GM23338 (cell line): ENCODE results near the gene COMMD3.

ENCODE experiments used
- CREB1 ChIP-seq: fragments of 250-450 bp; sonication (Bioruptor Pico); IDR thresholded peaks from 2 replicates; pipeline ENCODE4 v1.5.0; 2020; ENCODE audit warnings: low read depth, mild to moderate bottlenecking, moderate library complexity
- EZH2phosphoT487 ChIP-seq: fragments of 200-600 bp; sonication (generic); IDR thresholded peaks from one replicate; pipeline ENCODE4 v1.8.1; 2018; ENCODE audit warnings: antibody characterized with exemption; ENCODE audit not compliant: unreplicated experiment
- POLR2AphosphoS5 ChIP-seq: IDR thresholded peaks from 2 replicates; pipeline ENCODE4 v1.6.1; 2016; ENCODE audit warnings: antibody characterized with exemption, low read depth
- TF ChIP-seq, protein P1 (sequence below), 2 experiments: fragments of 200-600 bp in 1 of 2; sonication (generic) in 1 of 2; conservative IDR thresholded peaks; 2 replicates each; pipeline versions ENCODE4 v1.5.1 to v1.6.1; 2016 to 2017; ENCODE audit warnings: antibody characterized with exemption in 2 of 2, low read depth in 2 of 2, mild to moderate bottlenecking in 2 of 2, moderate library complexity in 1 of 2
- TF ChIP-seq, protein P2 (sequence below): fragments of 250-450 bp; sonication (Bioruptor Pico); IDR thresholded peaks from 2 replicates; pipeline ENCODE4 v1.5.0; 2020; ENCODE audit warnings: mild to moderate bottlenecking, moderate library complexity

DNA sequence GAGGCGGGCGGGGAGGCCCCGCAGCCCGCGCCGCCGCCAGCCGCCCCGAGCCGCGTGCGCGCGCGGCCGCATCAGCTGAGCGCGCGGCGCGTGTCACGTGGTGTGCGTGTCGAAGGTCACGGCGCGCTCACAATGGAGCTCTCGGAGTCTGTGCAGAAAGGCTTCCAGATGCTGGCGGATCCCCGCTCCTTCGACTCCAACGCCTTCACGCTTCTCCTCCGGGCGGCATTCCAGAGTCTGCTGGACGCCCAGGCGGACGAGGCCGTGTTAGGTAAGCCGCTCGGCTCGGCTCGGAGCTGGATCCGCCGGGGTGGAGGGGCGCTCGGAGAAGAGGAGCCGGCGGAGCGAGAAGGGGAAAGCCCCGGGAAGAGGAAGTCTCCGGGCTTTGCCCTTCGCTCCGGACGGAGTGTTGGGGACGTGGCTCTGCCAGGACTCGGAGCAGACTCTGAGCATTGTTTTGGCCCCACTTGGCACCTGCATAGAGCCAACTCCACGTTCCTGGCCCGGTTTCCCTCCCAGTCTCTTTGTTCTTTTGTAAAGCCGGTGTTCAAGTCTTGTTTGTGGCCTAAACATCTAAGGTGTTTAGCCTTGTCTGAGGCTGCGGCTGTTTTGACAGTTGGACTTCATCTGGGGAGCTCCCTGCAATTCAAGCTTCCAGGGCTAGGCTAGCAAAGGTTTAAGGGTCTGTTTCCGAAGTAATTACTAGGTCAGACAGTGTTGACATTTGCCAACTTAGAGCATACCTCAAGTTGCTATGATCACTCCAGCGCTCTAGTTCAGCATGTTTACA lies at the start of gene COMMD3:
- TF ChIP-seq POLR2AphosphoS5 (no peak), CREB1 (CRISPR knock-in tag) (0 out of 2 replicates have a peak, but pooled peaks have one; percentile 6), EZH2phosphoT487 (no peak)
- TF ChIP-seq, protein P1, sequence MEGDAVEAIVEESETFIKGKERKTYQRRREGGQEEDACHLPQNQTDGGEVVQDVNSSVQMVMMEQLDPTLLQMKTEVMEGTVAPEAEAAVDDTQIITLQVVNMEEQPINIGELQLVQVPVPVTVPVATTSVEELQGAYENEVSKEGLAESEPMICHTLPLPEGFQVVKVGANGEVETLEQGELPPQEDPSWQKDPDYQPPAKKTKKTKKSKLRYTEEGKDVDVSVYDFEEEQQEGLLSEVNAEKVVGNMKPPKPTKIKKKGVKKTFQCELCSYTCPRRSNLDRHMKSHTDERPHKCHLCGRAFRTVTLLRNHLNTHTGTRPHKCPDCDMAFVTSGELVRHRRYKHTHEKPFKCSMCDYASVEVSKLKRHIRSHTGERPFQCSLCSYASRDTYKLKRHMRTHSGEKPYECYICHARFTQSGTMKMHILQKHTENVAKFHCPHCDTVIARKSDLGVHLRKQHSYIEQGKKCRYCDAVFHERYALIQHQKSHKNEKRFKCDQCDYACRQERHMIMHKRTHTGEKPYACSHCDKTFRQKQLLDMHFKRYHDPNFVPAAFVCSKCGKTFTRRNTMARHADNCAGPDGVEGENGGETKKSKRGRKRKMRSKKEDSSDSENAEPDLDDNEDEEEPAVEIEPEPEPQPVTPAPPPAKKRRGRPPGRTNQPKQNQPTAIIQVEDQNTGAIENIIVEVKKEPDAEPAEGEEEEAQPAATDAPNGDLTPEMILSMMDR (conservative IDR thresholded peaks at IDR 0.05; ENCODE audit: low read depth in 2 of 2): no peak
- TF ChIP-seq, protein P2, sequence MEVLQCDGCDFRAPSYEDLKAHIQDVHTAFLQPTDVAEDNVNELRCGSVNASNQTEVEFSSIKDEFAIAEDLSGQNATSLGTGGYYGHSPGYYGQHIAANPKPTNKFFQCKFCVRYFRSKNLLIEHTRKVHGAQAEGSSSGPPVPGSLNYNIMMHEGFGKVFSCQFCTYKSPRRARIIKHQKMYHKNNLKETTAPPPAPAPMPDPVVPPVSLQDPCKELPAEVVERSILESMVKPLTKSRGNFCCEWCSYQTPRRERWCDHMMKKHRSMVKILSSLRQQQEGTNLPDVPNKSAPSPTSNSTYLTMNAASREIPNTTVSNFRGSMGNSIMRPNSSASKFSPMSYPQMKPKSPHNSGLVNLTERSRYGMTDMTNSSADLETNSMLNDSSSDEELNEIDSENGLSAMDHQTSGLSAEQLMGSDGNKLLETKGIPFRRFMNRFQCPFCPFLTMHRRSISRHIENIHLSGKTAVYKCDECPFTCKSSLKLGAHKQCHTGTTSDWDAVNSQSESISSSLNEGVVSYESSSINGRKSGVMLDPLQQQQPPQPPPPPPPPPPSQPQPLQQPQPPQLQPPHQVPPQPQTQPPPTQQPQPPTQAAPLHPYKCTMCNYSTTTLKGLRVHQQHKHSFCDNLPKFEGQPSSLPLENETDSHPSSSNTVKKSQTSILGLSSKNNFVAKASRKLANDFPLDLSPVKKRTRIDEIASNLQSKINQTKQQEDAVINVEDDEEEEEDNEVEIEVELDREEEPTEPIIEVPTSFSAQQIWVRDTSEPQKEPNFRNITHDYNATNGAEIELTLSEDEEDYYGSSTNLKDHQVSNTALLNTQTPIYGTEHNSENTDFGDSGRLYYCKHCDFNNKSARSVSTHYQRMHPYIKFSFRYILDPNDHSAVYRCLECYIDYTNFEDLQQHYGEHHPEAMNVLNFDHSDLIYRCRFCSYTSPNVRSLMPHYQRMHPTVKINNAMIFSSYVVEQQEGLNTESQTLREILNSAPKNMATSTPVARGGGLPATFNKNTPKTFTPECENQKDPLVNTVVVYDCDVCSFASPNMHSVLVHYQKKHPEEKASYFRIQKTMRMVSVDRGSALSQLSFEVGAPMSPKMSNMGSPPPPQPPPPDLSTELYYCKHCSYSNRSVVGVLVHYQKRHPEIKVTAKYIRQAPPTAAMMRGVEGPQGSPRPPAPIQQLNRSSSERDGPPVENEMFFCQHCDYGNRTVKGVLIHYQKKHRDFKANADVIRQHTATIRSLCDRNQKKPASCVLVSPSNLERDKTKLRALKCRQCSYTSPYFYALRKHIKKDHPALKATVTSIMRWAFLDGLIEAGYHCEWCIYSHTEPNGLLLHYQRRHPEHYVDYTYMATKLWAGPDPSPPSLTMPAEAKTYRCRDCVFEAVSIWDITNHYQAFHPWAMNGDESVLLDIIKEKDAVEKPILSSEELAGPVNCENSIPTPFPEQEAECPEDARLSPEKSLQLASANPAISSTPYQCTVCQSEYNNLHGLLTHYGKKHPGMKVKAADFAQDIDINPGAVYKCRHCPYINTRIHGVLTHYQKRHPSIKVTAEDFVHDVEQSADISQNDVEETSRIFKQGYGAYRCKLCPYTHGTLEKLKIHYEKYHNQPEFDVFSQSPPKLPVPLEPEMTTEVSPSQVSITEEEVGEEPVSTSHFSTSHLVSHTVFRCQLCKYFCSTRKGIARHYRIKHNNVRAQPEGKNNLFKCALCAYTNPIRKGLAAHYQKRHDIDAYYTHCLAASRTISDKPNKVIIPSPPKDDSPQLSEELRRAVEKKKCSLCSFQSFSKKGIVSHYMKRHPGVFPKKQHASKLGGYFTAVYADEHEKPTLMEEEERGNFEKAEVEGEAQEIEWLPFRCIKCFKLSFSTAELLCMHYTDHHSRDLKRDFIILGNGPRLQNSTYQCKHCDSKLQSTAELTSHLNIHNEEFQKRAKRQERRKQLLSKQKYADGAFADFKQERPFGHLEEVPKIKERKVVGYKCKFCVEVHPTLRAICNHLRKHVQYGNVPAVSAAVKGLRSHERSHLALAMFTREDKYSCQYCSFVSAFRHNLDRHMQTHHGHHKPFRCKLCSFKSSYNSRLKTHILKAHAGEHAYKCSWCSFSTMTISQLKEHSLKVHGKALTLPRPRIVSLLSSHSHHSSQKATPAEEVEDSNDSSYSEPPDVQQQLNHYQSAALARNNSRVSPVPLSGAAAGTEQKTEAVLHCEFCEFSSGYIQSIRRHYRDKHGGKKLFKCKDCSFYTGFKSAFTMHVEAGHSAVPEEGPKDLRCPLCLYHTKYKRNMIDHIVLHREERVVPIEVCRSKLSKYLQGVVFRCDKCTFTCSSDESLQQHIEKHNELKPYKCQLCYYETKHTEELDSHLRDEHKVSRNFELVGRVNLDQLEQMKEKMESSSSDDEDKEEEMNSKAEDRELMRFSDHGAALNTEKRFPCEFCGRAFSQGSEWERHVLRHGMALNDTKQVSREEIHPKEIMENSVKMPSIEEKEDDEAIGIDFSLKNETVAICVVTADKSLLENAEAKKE (CRISPR knock-in tag): no peak
